ENCODE results near the gene EIF2AK3.

EIF2AK3 gene

GRCh38 chr2:88660622-88661021 lies 33.4 kb upstream of the EIF2AK3 start:
- ATAC-seq (ENCODE audit: insufficient read depth, low read depth), result no peak
- TF ChIP-seq EZH2 (IDR thresholded peaks at IDR 0.05; ENCODE audit: borderline replicate concordance, low read depth, low read length, severe bottlenecking), result no peak
- no peak for TF ChIP-seq CTCF (IDR thresholded peaks at IDR 0.05; ENCODE audit: borderline replicate concordance, extremely low read depth, low read length, poor library complexity, severe bottlenecking)
- no peak for DNase-seq

GRCh38 chr2:88659538-88659915 lies 32.3 kb upstream of the EIF2AK3 start:
- Histone ChIP-seq H3K4me2 (ENCODE audit: insufficient read depth, low read length) (no peak overlapping the region), H3K9me3 (ENCODE audit: insufficient read depth, low read length, severe bottlenecking) (no peaks in the 10 kb centered on the region), H3K4me3 (ENCODE audit: low read depth in 1 of 2, low read length in 2 of 2) (no peak overlapping the region), H3K4me1 (ENCODE audit: insufficient read depth, low read length) (no peaks in the 10 kb centered on the region), H3K79me2 (ENCODE audit: insufficient read depth, low read length) (no peaks in the 10 kb centered on the region), H3K9ac (ENCODE audit: low read depth, low read length) (no peak overlapping the region), H3K27ac (ENCODE audit: low read length) (no peak overlapping the region), H3K27me3 (ENCODE audit: insufficient read depth, low read length, poor library complexity) (no peaks in the 10 kb centered on the region), H4K20me1 (ENCODE audit: insufficient read depth, low read length) (no peaks in the 10 kb centered on the region), H2AFZ (ENCODE audit: low read depth, low read length) (no peak overlapping the region), H3K36me3 (ENCODE audit: insufficient read depth, low read length) (no peaks in the 10 kb centered on the region)
- no peak for ATAC-seq (ENCODE audit: insufficient read depth, low read depth)
- no peak for DNase-seq
- TF ChIP-seq CTCF (IDR thresholded peaks at IDR 0.05; ENCODE audit: borderline replicate concordance, extremely low read depth, low read length, poor library complexity, severe bottlenecking) (no peak), EZH2 (IDR thresholded peaks at IDR 0.05; ENCODE audit: borderline replicate concordance, low read depth, low read length, severe bottlenecking) (no peak)

More at GRCh38 chr2:88660622-88661021, 33.4 kb upstream of the EIF2AK3 start:
- Histone ChIP-seq H3K4me1 (ENCODE audit: insufficient read depth, low read length) (no peaks in the 10 kb centered on the region), H3K36me3 (ENCODE audit: insufficient read depth, low read length) (no peaks in the 10 kb centered on the region), H3K4me3 (ENCODE audit: low read depth in 1 of 2, low read length in 2 of 2) (no peak overlapping the region), H3K9ac (ENCODE audit: low read depth, low read length) (no peak overlapping the region), H3K9me3 (ENCODE audit: insufficient read depth, low read length, severe bottlenecking) (no peaks in the 10 kb centered on the region), H3K79me2 (ENCODE audit: insufficient read depth, low read length) (no peaks in the 10 kb centered on the region), H3K4me2 (ENCODE audit: insufficient read depth, low read length) (no peak overlapping the region), H2AFZ (ENCODE audit: low read depth, low read length) (no peak overlapping the region), H3K27ac (ENCODE audit: low read length) (no peak overlapping the region), H4K20me1 (ENCODE audit: insufficient read depth, low read length) (no peaks in the 10 kb centered on the region; the same call in 1 of the 2 replicates), H3K27me3 (ENCODE audit: insufficient read depth, low read length, poor library complexity) (no peaks in the 10 kb centered on the region)

GRCh38 chr2:88658881-88659537 lies 31.7 kb upstream of the EIF2AK3 start:
- no peaks in the 10 kb centered on the region for H3K36me3 ChIP-seq (ENCODE audit: insufficient read depth, low read length)
- H3K9ac ChIP-seq (ENCODE audit: low read depth, low read length), result no peak overlapping the region
- no peaks in the 10 kb centered on the region for H3K79me2 ChIP-seq (ENCODE audit: insufficient read depth, low read length)
- DNase-seq (no peak), ATAC-seq (ENCODE audit: insufficient read depth, low read depth) (no peak)
- H2AFZ ChIP-seq (ENCODE audit: low read depth, low read length), result no peak overlapping the region
- H3K4me1 ChIP-seq (ENCODE audit: insufficient read depth, low read length), result no peaks in the 10 kb centered on the region
- no peak overlapping the region for H3K4me3 ChIP-seq (ENCODE audit: low read depth in 1 of 2, low read length in 2 of 2)
- H3K4me2 ChIP-seq (ENCODE audit: insufficient read depth, low read length), result no peak overlapping the region
- no peaks in the 10 kb centered on the region for H3K9me3 ChIP-seq (ENCODE audit: insufficient read depth, low read length, severe bottlenecking)
- H3K27ac ChIP-seq (ENCODE audit: low read length), result no peak overlapping the region
- no peaks in the 10 kb centered on the region for H3K27me3 ChIP-seq (ENCODE audit: insufficient read depth, low read length, poor library complexity)
- H4K20me1 ChIP-seq (ENCODE audit: insufficient read depth, low read length), result no peaks in the 10 kb centered on the region
- TF ChIP-seq EZH2 (IDR thresholded peaks at IDR 0.05; ENCODE audit: borderline replicate concordance, low read depth, low read length, severe bottlenecking) (no peak), CTCF (IDR thresholded peaks at IDR 0.05; ENCODE audit: borderline replicate concordance, extremely low read depth, low read length, poor library complexity, severe bottlenecking) (no peak)
